MM.1S (cell line): ENCODE results near the gene KIF16B.

ENCODE experiments used
- DNase-seq: peaks from one replicate; pipeline ENCODE4 v3.0.0-alpha.2; 2015
- H2AFZ ChIP-seq: fragments of 300-600 bp; sonication (generic); 2 replicates; pipeline ENCODE4 v1.6.0; 2016; ENCODE audit warnings: antibody characterized with exemption, low read length
- H3F3A ChIP-seq: fragments of 300-600 bp; sonication (generic); 2 replicates; pipeline ENCODE4 v1.6.1; 2016; ENCODE audit warnings: mild to moderate bottlenecking, antibody characterized with exemption, low read length, moderate library complexity, mixed read lengths; ENCODE audit not compliant: insufficient read depth
- H3K27ac ChIP-seq: fragments of 300-600 bp; sonication (generic); 2 replicates; pipeline ENCODE4 v1.5.1; 2016; ENCODE audit warnings: mild to moderate bottlenecking, low read length
- H3K27me3 ChIP-seq: fragments of 300-600 bp; sonication (generic); replicated peaks from 2 replicates; pipeline ENCODE4 v1.6.0; 2016; ENCODE audit warnings: low read length; ENCODE audit not compliant: insufficient read depth
- H3K36me3 ChIP-seq: fragments of 300-600 bp; sonication (generic); replicated peaks from 2 replicates; pipeline ENCODE4 v1.6.1; 2016; ENCODE audit warnings: mild to moderate bottlenecking, low read length, mixed read lengths; ENCODE audit not compliant: insufficient read depth
- H3K4me1 ChIP-seq: fragments of 300-600 bp; sonication (generic); 2 replicates; pipeline ENCODE4 v1.6.1; 2016; ENCODE audit warnings: low read length, mixed read lengths
- H3K4me2 ChIP-seq: fragments of 300-600 bp; sonication (generic); 2 replicates; pipeline ENCODE4 v1.6.0; 2016; ENCODE audit warnings: low read depth, low read length
- H3K4me3 ChIP-seq: fragments of 300-600 bp; sonication (generic); 2 replicates; pipeline ENCODE4 v1.5.1; 2016; ENCODE audit warnings: low read length, mixed read lengths
- H3K79me2 ChIP-seq: fragments of 300-600 bp; sonication (generic); 2 replicates; pipeline ENCODE4 v1.6.1; 2016; ENCODE audit warnings: mixed run types, low read length, mixed read lengths
- H3K9ac ChIP-seq: fragments of 300-600 bp; sonication (generic); 2 replicates; pipeline ENCODE4 v1.6.1; 2016; ENCODE audit warnings: low read length, mixed read lengths
- H3K9me2 ChIP-seq: fragments of 300-600 bp; sonication (generic); replicated peaks from 2 replicates; pipeline ENCODE4 v1.6.1; 2016; ENCODE audit warnings: mild to moderate bottlenecking, low read length, mixed read lengths; ENCODE audit not compliant: insufficient read depth
- H3K9me3 ChIP-seq: fragments of 300-600 bp; sonication (generic); replicated peaks from 2 replicates; pipeline ENCODE4 v1.6.1; 2016; ENCODE audit warnings: mild to moderate bottlenecking, low read length, mixed read lengths; ENCODE audit not compliant: insufficient read depth
- H4K20me1 ChIP-seq: fragments of 300-600 bp; sonication (generic); 2 replicates; pipeline ENCODE4 v1.6.1; 2016; ENCODE audit warnings: mild to moderate bottlenecking, low read length, moderate library complexity, mixed read lengths; ENCODE audit not compliant: insufficient read depth
- CTCF ChIP-seq: fragments of 300-600 bp; sonication (generic); IDR thresholded peaks from 2 replicates; pipeline ENCODE4 v1.5.1; 2016; ENCODE audit warnings: antibody characterized with exemption, low read length, mixed read lengths
- EZH2 ChIP-seq: fragments of 300-600 bp; sonication (generic); optimal IDR thresholded peaks from 2 replicates; pipeline ENCODE3; 2017; ENCODE audit warnings: low read depth, mild to moderate bottlenecking, antibody characterized with exemption, low read length, mixed read lengths
- EZH2phosphoT487 ChIP-seq: fragments of 300-600 bp; sonication (generic); IDR thresholded peaks from 2 replicates; pipeline ENCODE4 v1.6.1; 2018; ENCODE audit warnings: antibody characterized with exemption, low read length

The KIF16B gene

GRCh38 chr20:16368645-16369292, 204.5 kb downstream of the KIF16B start:
- H3K4me3 ChIP-seq = no peak overlapping the region
- no peaks in the 10 kb centered on the region for H3K79me2 ChIP-seq
- H3F3A ChIP-seq = no peaks in the 10 kb centered on the region
- peaks cover 5% of the 10 kb centered on the region; the same call in 1 of the 2 replicates for H3K4me1 ChIP-seq
- H3K9ac ChIP-seq = no peak overlapping the region
- H3K9me2 ChIP-seq = no peaks in the 10 kb centered on the region
- H2AFZ ChIP-seq = no peak overlapping the region
- no peaks in the 10 kb centered on the region for H3K9me3 ChIP-seq
- H3K27ac ChIP-seq = no peak overlapping the region
- no peak for DNase-seq
- no peaks in the 10 kb centered on the region for H3K36me3 ChIP-seq
- no peaks in the 10 kb centered on the region for H3K27me3 ChIP-seq
- H3K4me2 ChIP-seq = no peak overlapping the region
- TF ChIP-seq EZH2phosphoT487 = no peak
- no peak for TF ChIP-seq EZH2
- no peak for TF ChIP-seq CTCF
- no peaks in the 10 kb centered on the region for H4K20me1 ChIP-seq

- Histone ChIP-seq H3K79me2 (no peaks in the 10 kb centered on the region), H3K27ac (no peak overlapping the region), H3K27me3 (no peaks in the 10 kb centered on the region), H4K20me1 (no peaks in the 10 kb centered on the region), H3K36me3 (no peaks in the 10 kb centered on the region), H3K4me3 (no peak overlapping the region), H3K4me1 (peaks cover 5% of the 10 kb centered on the region; the same call in 1 of the 2 replicates), H3K4me2 (no peak overlapping the region), H3K9ac (no peak overlapping the region), H3F3A (no peaks in the 10 kb centered on the region), H2AFZ (no peak overlapping the region), H3K9me3 (no peaks in the 10 kb centered on the region), H3K9me2 (no peaks in the 10 kb centered on the region)
- no peak for TF ChIP-seq CTCF
- no peak for TF ChIP-seq EZH2phosphoT487
- DNase-seq = no peak
Measured at GRCh38 chr20:16367948-16368560, 205.2 kb downstream of the KIF16B start.

- Histone ChIP-seq H3K4me2 (no peak overlapping the region), H3K9me3 (no peaks in the 10 kb centered on the region), H3K9ac (no peak overlapping the region), H2AFZ (no peak overlapping the region), H3K4me3 (no peak overlapping the region), H3K36me3 (no peaks in the 10 kb centered on the region), H4K20me1 (no peaks in the 10 kb centered on the region), H3K27ac (no peak overlapping the region), H3K4me1 (peaks cover 5% of the 10 kb centered on the region; the same call in 1 of the 2 replicates), H3F3A (no peaks in the 10 kb centered on the region), H3K79me2 (no peaks in the 10 kb centered on the region), H3K9me2 (no peaks in the 10 kb centered on the region), H3K27me3 (no peaks in the 10 kb centered on the region)
- no peak for DNase-seq
- TF ChIP-seq EZH2 (no peak), EZH2phosphoT487 (no peak), CTCF (no peak)
Measured at GRCh38 chr20:16366529-16366928, 206.7 kb downstream of the KIF16B start.
